Lung (tissue), 12 donors: Measurements from ENCODE around the gene EXOC6B. TPM values are rescaled to one million over a fixed set of nuclear protein-coding genes. Genes with fewer than 3 reads are reported as not detected.

Experiments
- ATAC-seq: fragments of 200-7000 bp; cut with Tn5 transposase; one replicate; pipeline ENCODE4 v1.9.1; 2020; ENCODE audit warnings: moderate number of reproducible peaks; ENCODE audit not compliant: insufficient read depth, low FRiP score
- DNase-seq, 3 donors: peaks; one replicate each; pipeline ENCODE4 v3.0.0-alpha.2; 2013 to 2017
- H3K27ac ChIP-seq, 2 donors: one replicate each; pipeline ENCODE4 v1.5.1; 2013; ENCODE audit warnings: mild to moderate bottlenecking in 2 of 2, moderate library complexity in 2 of 2, control low read depth in 1 of 2, inconsistent platforms in 1 of 2, low read depth in 1 of 2, low read length in 1 of 2
- H3K27me3 ChIP-seq, 3 donors: one replicate each; pipeline ENCODE4 v1.5.1; 2013; ENCODE audit warnings: low read length in 2 of 3; ENCODE audit not compliant: control insufficient read depth in 3 of 3, insufficient read depth in 3 of 3
- H3K36me3 ChIP-seq, 4 donors: one replicate each; pipeline ENCODE4 v1.5.1; 2013; ENCODE audit warnings: low read length in 4 of 4, mild to moderate bottlenecking in 1 of 4, moderate library complexity in 1 of 4; ENCODE audit not compliant: control insufficient read depth in 4 of 4, insufficient read depth in 4 of 4
- H3K4me1 ChIP-seq, 5 donors: one replicate each; pipeline ENCODE4 v1.5.1; 2013; ENCODE audit warnings: low read length in 5 of 5, mild to moderate bottlenecking in 2 of 5, moderate library complexity in 1 of 5; ENCODE audit not compliant: control insufficient read depth in 5 of 5, insufficient read depth in 5 of 5
- H3K4me3 ChIP-seq: one replicate; pipeline ENCODE4 v1.5.1; 2013; ENCODE audit warnings: mild to moderate bottlenecking, control low read depth, moderate library complexity
- H3K9ac ChIP-seq, 2 donors: one replicate each; pipeline ENCODE4 v1.5.1; 2013; ENCODE audit warnings: low read length in 2 of 2, control low read depth in 1 of 2; ENCODE audit not compliant: insufficient read depth in 1 of 2
- H3K9me3 ChIP-seq, 4 donors: one replicate each; pipeline ENCODE4 v1.5.1; 2013; ENCODE audit warnings: low read length in 3 of 4, mild to moderate bottlenecking in 1 of 4, moderate library complexity in 1 of 4; ENCODE audit not compliant: control insufficient read depth in 4 of 4, insufficient read depth in 3 of 4
- CTCF ChIP-seq: IDR thresholded peaks from 2 replicates; pipeline ENCODE4 v1.5.1; 2012; ENCODE audit warnings: mild to moderate bottlenecking; ENCODE audit errors: control extremely low read depth, extremely low read depth
- WGBS, 2 donors: extraction: QIAGEN DNeasy Blood & Tissue Kit; methylation state at CpG; one replicate each; pipeline ENCODE4 v1.1.7; 2013; 5-methylcytosine and 5-hydroxymethylcytosine counted together
- polyA plus RNA-seq, 2 donors: library from polyadenylated mRNA; stranded (reverse); fragments of 200-250 nt; gene quantifications; one replicate each; pipeline ENCODE4 v1.2.1, GENCODE V29; 2013
- total RNA-seq, 2 donors: library from RNA; depleted of rRNA in 1 of 2; stranded (reverse); fragments of >200 nt in 1 of 2; gene quantifications; one replicate each; pipeline ENCODE4 v1.2.1, GENCODE V29; 2014 to 2021
- donor health status: control.
- donor health status: control.
- donor health status: Bipolar disorder and iron deficiency.
- donor health status: healthy.
- donor health status: DM: yes; HTN: yes; CAD: no.

The EXOC6B gene
- total and polyA plus RNA-seq, 4 donors: 3.3 to 46.0 (median 12.7) TPM

GRCh38 chr2:72135921-72136320 is 689.9 kb downstream of the EXOC6B start:
- Histone ChIP-seq H3K27me3 (no peaks in the 10 kb centered on the region), H3K9me3 (peaks cover 0 to 3% (median 0%) of the 10 kb centered on the region in 4 donors), H3K9ac (no peak overlapping the region), H3K27ac (no peak overlapping the region), H3K36me3 (no peaks in the 10 kb centered on the region), H3K4me3 (no peak overlapping the region), H3K4me1 (peaks cover 0 to 7% (median 0%) of the 10 kb centered on the region in 5 donors)
- 80 to 89% methylated on average over 8 of the region's 8 CpGs for WGBS, 2 donors
- DNase-seq: no peak
- ATAC-seq: no peak
- no peak for TF ChIP-seq CTCF

GRCh38 chr2:72134997-72135800 is 690.6 kb downstream of the EXOC6B start:
- no peak overlapping the region for H3K9ac ChIP-seq
- H3K9me3 ChIP-seq: peaks cover 0 to 3% (median 0%) of the 10 kb centered on the region in 4 donors
- no peak for DNase-seq
- H3K4me3 ChIP-seq: no peak overlapping the region
- no peak overlapping the region for H3K27ac ChIP-seq
- no peak for ATAC-seq
- 91 to 93% methylated on average over 19 of the region's 19 CpGs for whole genome bisulfite sequencing, 2 donors
- TF ChIP-seq CTCF: no peak
- no peaks in the 10 kb centered on the region for H3K36me3 ChIP-seq
- no peaks in the 10 kb centered on the region for H3K27me3 ChIP-seq
- H3K4me1 ChIP-seq: peaks cover 0 to 14% (median 0%) of the 10 kb centered on the region in 5 donors

GRCh38 chr2:72134408-72134996 is 691.3 kb downstream of the EXOC6B start:
- ATAC-seq (no peak), DNase-seq (no peak)
- Histone ChIP-seq H3K9me3 (peaks cover 0 to 3% (median 0%) of the 10 kb centered on the region in 4 donors), H3K4me3 (no peak overlapping the region), H3K4me1 (peaks cover 0 to 20% (median 0%) of the 10 kb centered on the region in 5 donors), H3K27ac (no peak overlapping the region), H3K36me3 (no peaks in the 10 kb centered on the region), H3K9ac (no peak overlapping the region), H3K27me3 (no peaks in the 10 kb centered on the region)
- WGBS, 2 donors: 75 to 90% methylated on average over 10 of the region's 10 CpGs
- no peak for TF ChIP-seq CTCF
